Neuronal stem cell (in vitro differentiated cells): ENCODE measurements around the gene ARAP1.

Source experiments
- DNase-seq: peaks from one replicate; pipeline ENCODE4 v3.0.0-alpha.2; 2013; ENCODE audit warnings: low spot score
- H2AFZ ChIP-seq: one replicate; pipeline ENCODE4 v1.6.1; 2013; ENCODE audit warnings: mild to moderate bottlenecking, low read length, inconsistent platforms
- H2AK5ac ChIP-seq: 2 replicates; pipeline ENCODE4 v1.6.1; 2013; ENCODE audit warnings: low read depth, mild to moderate bottlenecking, inconsistent platforms, low read length, moderate library complexity, mixed read lengths
- H2BK120ac ChIP-seq: 2 replicates; pipeline ENCODE4 v1.6.1; 2013; ENCODE audit warnings: low read depth, mild to moderate bottlenecking, inconsistent platforms, low read length, moderate library complexity, mixed read lengths
- H2BK12ac ChIP-seq: one replicate; pipeline ENCODE4 v1.6.1; 2013; ENCODE audit warnings: low read length, inconsistent platforms
- H2BK15ac ChIP-seq: 2 replicates; pipeline ENCODE4 v1.6.1; 2013; ENCODE audit warnings: mild to moderate bottlenecking, low read length, inconsistent platforms, mixed read lengths
- H2BK5ac ChIP-seq: one replicate; pipeline ENCODE4 v1.6.1; 2013; ENCODE audit warnings: inconsistent platforms, mild to moderate bottlenecking, low read length, moderate library complexity
- H3K14ac ChIP-seq: one replicate; pipeline ENCODE4 v1.6.1; 2013; ENCODE audit warnings: low read length, inconsistent platforms
- H3K18ac ChIP-seq: 2 replicates; pipeline ENCODE4 v1.6.1; 2013; ENCODE audit warnings: low read length, inconsistent platforms
- H3K23ac ChIP-seq: 2 replicates; pipeline ENCODE4 v1.6.1; 2013; ENCODE audit warnings: low read depth, mild to moderate bottlenecking, mixed read lengths, low read length, inconsistent platforms; ENCODE audit not compliant: poor library complexity
- H3K27ac ChIP-seq: replicated peaks from 3 replicates; pipeline ENCODE4 v1.5.1; 2013; ENCODE audit warnings: low read length, inconsistent platforms
- H3K27me3 ChIP-seq, 3 experiments: 2 replicates each; pipeline ENCODE4 v1.6.1; 2013; ENCODE audit warnings: low read length in 3 of 3, mild to moderate bottlenecking in 2 of 3, inconsistent platforms in 1 of 3, low read depth in 1 of 3, mixed read lengths in 1 of 3, moderate library complexity in 1 of 3; ENCODE audit not compliant: control insufficient read depth in 3 of 3, insufficient read depth in 3 of 3
- H3K36me3 ChIP-seq, 2 donors: replicated peaks in 1 of 2; 2 replicates each; pipeline ENCODE4 v1.6.1; 2013; ENCODE audit warnings: low read length in 2 of 2; ENCODE audit not compliant: control insufficient read depth in 2 of 2, insufficient read depth in 2 of 2
- H3K4ac ChIP-seq: 2 replicates; pipeline ENCODE4 v1.6.1; 2013; ENCODE audit warnings: inconsistent platforms, mild to moderate bottlenecking, low read length, moderate library complexity
- H3K4me1 ChIP-seq, 2 donors: 1 replicate in 1 of 2; 2 replicates in 1 of 2; pipeline ENCODE4 v1.6.1; 2013; ENCODE audit warnings: low read length in 2 of 2, low read depth in 1 of 2; ENCODE audit not compliant: control insufficient read depth in 2 of 2, insufficient read depth in 1 of 2
- H3K4me2 ChIP-seq: one replicate; pipeline ENCODE4 v1.6.1; 2013; ENCODE audit warnings: mild to moderate bottlenecking, low read length, inconsistent platforms; ENCODE audit not compliant: insufficient read depth, poor library complexity, severe bottlenecking
- H3K4me3 ChIP-seq, 2 donors: 2 replicates each; pipeline ENCODE4 v1.5.1; 2013; ENCODE audit warnings: low read length in 2 of 2, mild to moderate bottlenecking in 2 of 2, inconsistent platforms in 1 of 2, moderate library complexity in 1 of 2
- H3K79me1 ChIP-seq: one replicate; pipeline ENCODE4 v1.6.1; 2013; ENCODE audit warnings: low read depth, mild to moderate bottlenecking, inconsistent platforms, low read length, moderate library complexity
- H3K9ac ChIP-seq: one replicate; pipeline ENCODE4 v1.6.1; 2013; ENCODE audit warnings: mild to moderate bottlenecking, low read depth, low read length, inconsistent platforms; ENCODE audit not compliant: poor library complexity
- H3K9me3 ChIP-seq, 2 donors: replicated peaks in 1 of 2; 2 replicates each; pipeline versions ENCODE3 to v1.6.1; 2013; ENCODE audit warnings: low read length in 2 of 2, mild to moderate bottlenecking in 2 of 2, inconsistent platforms in 1 of 2, low read depth in 1 of 2, mixed read lengths in 1 of 2, moderate library complexity in 1 of 2; ENCODE audit not compliant: control insufficient read depth in 2 of 2, insufficient read depth in 1 of 2
- H4K8ac ChIP-seq: one replicate; pipeline ENCODE4 v1.6.1; 2013; ENCODE audit warnings: low read depth, mild to moderate bottlenecking, inconsistent platforms, low read length, moderate library complexity
- H4K91ac ChIP-seq: one replicate; pipeline ENCODE4 v1.6.1; 2013; ENCODE audit warnings: low read length, low read depth, mild to moderate bottlenecking, inconsistent platforms; ENCODE audit not compliant: poor library complexity
- WGBS, 2 donors: extraction: QIAGEN DNeasy Blood & Tissue Kit; methylation state at CpG; one replicate each; pipeline ENCODE4 v1.1.7; 2013; ENCODE audit warnings: missing lambda C conversion rate in 2 of 2, mixed read lengths in 1 of 2; ENCODE audit not compliant: insufficient read length in 2 of 2, insufficient replicate concordance in 1 of 2; ENCODE audit errors: extremely low coverage in 2 of 2; 5-methylcytosine and 5-hydroxymethylcytosine counted together

Gene ARAP1

DNA sequence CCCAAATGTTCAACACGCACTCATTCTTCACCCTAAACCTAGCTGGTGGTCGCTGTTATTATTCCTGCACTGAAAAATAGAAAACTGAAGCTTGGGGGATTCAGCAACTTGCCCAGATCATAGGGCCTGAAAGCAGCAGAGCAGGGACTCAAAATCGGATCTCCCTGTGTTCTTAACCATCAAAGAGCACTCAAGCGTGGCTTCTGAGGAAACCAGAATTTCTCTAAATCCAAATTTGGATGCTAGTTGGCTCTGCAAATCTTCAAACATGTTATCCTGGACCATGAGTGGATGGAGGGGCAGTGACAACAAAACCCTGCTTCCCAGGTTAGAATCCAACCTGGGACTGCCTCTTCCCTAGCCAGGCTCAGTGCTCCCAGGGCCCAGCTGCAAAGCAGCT, 11.6 kb upstream of the ARAP1 start:
- DNase-seq, result no peak
- H2BK15ac ChIP-seq, result no peak overlapping the region
- peaks cover 0 to 4% of the 10 kb centered on the region in 2 donors for H3K4me1 ChIP-seq
- H3K9me3 ChIP-seq, result no peaks in the 10 kb centered on the region
- no CpG with 5 or more reads among the region's 4 CpGs for WGBS, 2 donors
- H2AK5ac ChIP-seq, result no peak overlapping the region
- no peaks in the 10 kb centered on the region for H3K36me3 ChIP-seq
- no peak overlapping the region for H3K4ac ChIP-seq
- H3K79me1 ChIP-seq, result no peaks in the 10 kb centered on the region
- no peak overlapping the region for H2BK120ac ChIP-seq
- H2AFZ ChIP-seq, result no peak overlapping the region
- H3K4me2 ChIP-seq, result no peak overlapping the region
- no peak overlapping the region for H3K14ac ChIP-seq
- no peaks in the 10 kb centered on the region for H3K27me3 ChIP-seq
- H3K18ac ChIP-seq, result no peak overlapping the region
- no peak overlapping the region for H3K23ac ChIP-seq
- no peak overlapping the region for H2BK5ac ChIP-seq
- H3K9ac ChIP-seq, result no peak overlapping the region
- no peak overlapping the region for H3K27ac ChIP-seq
- no peak overlapping the region for H4K8ac ChIP-seq
- no peak overlapping the region for H3K4me3 ChIP-seq
- no peak overlapping the region for H4K91ac ChIP-seq
- H2BK12ac ChIP-seq, result no peak overlapping the region

DNA sequence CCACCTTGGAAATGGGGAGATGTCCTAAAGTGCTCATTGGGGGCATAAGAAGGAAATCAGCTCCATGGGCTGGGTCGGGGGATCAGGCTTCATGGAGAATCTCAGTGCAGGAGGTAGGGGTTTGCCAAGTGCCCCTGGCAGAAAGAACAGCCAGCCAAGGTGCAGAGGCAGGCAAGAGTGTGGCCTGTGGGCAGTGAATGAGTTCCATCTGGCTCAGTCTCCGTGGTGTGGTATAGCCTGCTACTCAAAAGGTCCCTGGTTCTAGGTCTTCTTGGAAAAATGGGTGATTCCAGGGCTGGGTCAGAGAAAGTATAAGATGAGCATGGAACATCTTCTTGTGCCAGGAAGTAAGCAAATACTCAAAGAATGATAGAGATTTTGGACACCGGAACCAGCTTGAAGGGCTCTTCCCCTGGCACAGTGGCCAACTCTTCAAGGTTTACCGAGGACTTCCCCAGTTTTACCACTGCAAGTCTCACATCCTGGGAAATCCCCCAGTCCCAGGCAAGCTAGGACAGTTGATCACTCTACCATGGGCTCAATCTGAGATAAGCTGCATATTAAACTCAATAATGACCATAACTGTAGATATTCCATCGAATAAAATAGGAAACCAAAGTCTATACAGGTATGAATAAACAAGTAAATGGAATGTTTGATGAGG, 10.6 kb upstream of the ARAP1 start:
- Histone ChIP-seq H3K9me3 (no peaks in the 10 kb centered on the region), H3K4me3 (no peak overlapping the region), H3K23ac (no peak overlapping the region), H3K27ac (no peak overlapping the region), H3K9ac (no peak overlapping the region), H3K14ac (no peak overlapping the region), H3K79me1 (no peaks in the 10 kb centered on the region), H2AFZ (no peak overlapping the region), H3K18ac (no peak overlapping the region), H3K4ac (no peak overlapping the region), H2BK120ac (no peak overlapping the region), H3K27me3 (no peaks in the 10 kb centered on the region), H4K8ac (no peak overlapping the region), H2BK12ac (no peak overlapping the region), H3K4me2 (no peak overlapping the region), H4K91ac (no peak overlapping the region), H3K36me3 (no peaks in the 10 kb centered on the region), H2AK5ac (no peak overlapping the region), H3K4me1 (peaks cover 0 to 2% of the 10 kb centered on the region in 2 donors), H2BK5ac (no peak overlapping the region), H2BK15ac (no peak overlapping the region)
- no peak for DNase-seq
- no CpG with 5 or more reads among the region's 5 CpGs for WGBS, 2 donors

DNA sequence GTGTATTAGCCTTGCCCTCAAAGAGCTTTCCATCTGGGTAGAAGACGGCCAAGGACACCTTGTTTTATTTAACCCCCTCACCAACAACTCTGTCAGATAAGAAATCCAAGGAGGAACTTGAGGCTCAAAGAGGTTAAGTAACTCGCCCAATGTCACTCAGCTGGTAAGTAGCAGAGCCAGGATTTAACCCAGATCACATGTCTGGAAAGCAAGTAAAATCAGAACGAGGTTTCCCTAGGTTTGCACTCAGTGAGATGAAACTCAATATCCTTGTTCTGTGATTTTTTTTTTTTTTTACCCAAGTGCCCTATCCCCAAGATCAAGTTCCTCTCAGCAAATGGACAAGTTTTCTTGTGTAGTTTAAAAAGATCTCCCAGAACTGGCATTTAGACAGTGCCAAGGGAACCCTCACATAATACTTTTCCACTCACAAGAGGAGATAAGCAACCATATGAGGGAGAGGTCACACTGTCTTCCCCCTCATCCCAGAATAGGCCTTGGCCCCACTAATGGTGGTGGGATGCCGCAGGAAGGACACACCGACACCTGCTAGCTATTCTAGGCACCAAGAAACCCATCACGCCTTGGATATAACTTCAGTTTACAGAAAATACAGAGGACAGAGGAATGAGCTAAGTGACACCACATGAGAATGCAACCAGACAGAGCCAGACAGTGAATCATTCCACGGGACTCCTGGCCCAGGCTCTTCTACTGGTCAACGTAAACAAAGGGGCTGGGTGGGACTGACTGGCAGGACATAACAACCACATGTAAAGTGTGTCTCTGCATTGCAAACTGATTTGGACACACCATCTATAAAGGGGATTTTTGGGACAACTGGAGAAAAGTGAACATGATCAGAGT, 8.6 kb upstream of the ARAP1 start:
- H2BK15ac ChIP-seq, result no peak overlapping the region
- no peak overlapping the region for H3K4ac ChIP-seq
- no peaks in the 10 kb centered on the region for H3K9me3 ChIP-seq
- no peak overlapping the region for H2AK5ac ChIP-seq
- H3K79me1 ChIP-seq, result no peaks in the 10 kb centered on the region
- H4K8ac ChIP-seq, result no peak overlapping the region
- H2BK120ac ChIP-seq, result no peak overlapping the region
- peaks cover 0 to 2% of the 10 kb centered on the region in 2 donors for H3K4me1 ChIP-seq
- no peaks in the 10 kb centered on the region for H3K27me3 ChIP-seq
- no peak overlapping the region for H3K9ac ChIP-seq
- H3K4me3 ChIP-seq, result no peak overlapping the region
- H4K91ac ChIP-seq, result no peak overlapping the region
- no peak overlapping the region for H3K27ac ChIP-seq
- no CpG with 5 or more reads among the region's 8 CpGs for WGBS, 2 donors
- no peak overlapping the region for H3K4me2 ChIP-seq
- H2BK12ac ChIP-seq, result no peak overlapping the region
- no peak overlapping the region for H3K23ac ChIP-seq
- H2AFZ ChIP-seq, result no peak overlapping the region
- no peak overlapping the region for H3K18ac ChIP-seq
- no peaks in the 10 kb centered on the region for H3K36me3 ChIP-seq
- no peak overlapping the region for H2BK5ac ChIP-seq
- no peak for DNase-seq
- H3K14ac ChIP-seq, result no peak overlapping the region

DNA sequence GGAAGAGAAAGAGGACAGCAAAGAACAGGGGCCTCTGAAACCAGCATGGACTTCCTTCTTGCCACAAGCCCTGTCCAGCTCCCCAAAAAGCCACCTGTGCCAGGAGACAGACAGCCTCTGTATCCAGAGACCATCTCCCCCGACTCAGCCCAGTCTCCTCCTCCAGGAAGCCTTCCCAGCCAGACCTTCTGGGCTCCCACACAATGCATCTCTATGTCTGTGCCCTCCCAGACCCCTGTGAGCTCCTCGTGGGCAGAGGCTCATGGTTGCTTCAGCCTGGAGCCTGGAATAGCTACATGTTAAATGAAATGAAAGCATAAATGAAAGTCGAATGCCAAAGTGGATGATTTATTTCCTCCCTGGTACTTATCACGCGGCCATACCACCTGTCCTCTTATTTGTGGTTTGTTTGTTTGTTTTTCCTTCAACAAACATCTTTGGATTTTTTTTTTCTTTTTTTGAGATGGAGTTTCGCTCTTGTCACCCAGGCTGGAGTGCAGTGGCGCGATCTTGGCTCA, 7.3 kb upstream of the ARAP1 start:
- Histone ChIP-seq H3K4me1 (peaks cover 0 to 2% of the 10 kb centered on the region in 2 donors), H2BK120ac (no peak overlapping the region), H3K36me3 (no peaks in the 10 kb centered on the region), H2BK15ac (no peak overlapping the region), H2BK12ac (no peak overlapping the region), H4K91ac (no peak overlapping the region), H2BK5ac (no peak overlapping the region), H3K9ac (no peak overlapping the region), H4K8ac (no peak overlapping the region), H3K9me3 (no peaks in the 10 kb centered on the region), H3K14ac (no peak overlapping the region), H3K4me3 (no peak overlapping the region), H3K27me3 (peaks cover 0 to 1% (median 0%) of the 10 kb centered on the region in 3 experiments), H3K4ac (no peak overlapping the region), H2AFZ (no peak overlapping the region), H3K23ac (peak overlapping the region; percentile 74), H3K27ac (no peak overlapping the region), H3K18ac (no peak overlapping the region), H3K4me2 (no peak overlapping the region), H2AK5ac (peak overlapping the region; percentile 61), H3K79me1 (no peaks in the 10 kb centered on the region)
- no peak for DNase-seq
- no CpG with 5 or more reads among the region's 8 CpGs for WGBS, 2 donors
